ENCODE measurements around the gene TMEM238. TPM values are rescaled to one million over a fixed set of nuclear protein-coding genes. Genes with fewer than 3 reads are reported as not detected.

Gene TMEM238
- total and polyA plus RNA-seq, 4 donors, result 0.08 to 0.54 (median 0.47) TPM

DNA sequence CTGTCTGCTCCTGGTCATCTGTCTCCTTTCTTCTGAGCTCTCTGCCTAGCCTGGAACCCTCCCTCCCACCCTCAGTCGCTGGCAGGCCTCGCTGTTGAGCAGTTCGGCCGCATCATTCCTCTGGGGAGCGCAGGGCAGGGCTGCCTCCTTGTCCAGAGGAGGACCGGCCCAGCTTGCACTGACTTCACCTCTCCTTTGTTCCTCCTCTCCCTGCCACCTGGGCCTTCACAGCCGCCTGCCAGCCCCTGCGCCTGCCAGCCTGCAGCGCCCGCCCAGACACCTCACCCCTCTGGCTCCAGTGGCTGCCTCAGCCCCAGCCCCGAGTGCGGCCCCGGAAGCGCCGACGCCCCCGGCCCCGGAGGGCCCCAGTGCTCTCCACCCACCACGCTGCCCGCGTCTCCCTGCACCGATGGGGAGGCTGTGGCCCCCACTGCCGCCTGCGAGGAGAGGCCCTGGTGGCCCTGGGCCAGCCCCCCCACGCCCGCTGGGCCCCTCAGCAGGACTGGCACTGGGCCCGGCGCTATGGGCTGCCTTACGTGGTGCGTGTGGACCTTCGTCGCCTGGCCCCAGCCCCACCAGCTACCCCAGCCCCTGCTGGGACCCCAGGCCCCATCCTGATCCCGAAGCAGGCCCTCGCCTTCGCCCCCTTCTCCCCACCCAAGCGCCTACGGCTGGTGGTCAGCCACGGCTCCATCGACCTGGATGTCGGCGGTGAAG lies 37.2 kb downstream of the TMEM238 start:
- Histone ChIP-seq H3K4me3 (ENCODE audit: low read depth in 1 of 3, low read length in 3 of 3) (no peak overlapping the region), H3K9me3 (ENCODE audit: control insufficient read depth in 4 of 4, low read length in 3 of 4) (no peaks in the 10 kb centered on the region), H3K9ac (ENCODE audit: low read depth in 1 of 2, low read length in 2 of 2) (no peak overlapping the region), H3K36me3 (ENCODE audit: control insufficient read depth in 4 of 4, insufficient read depth in 3 of 4, low read depth in 1 of 4, low read length in 3 of 4) (peaks cover 0 to 10% (median 1%) of the 10 kb centered on the region in 4 donors), H3K27ac (ENCODE audit: low read depth in 1 of 2, low read length in 2 of 2) (no peak overlapping the region), H3K4me1 (ENCODE audit: control insufficient read depth in 4 of 4, insufficient read depth in 4 of 4, low read length in 3 of 4) (no peaks in the 10 kb centered on the region), H3K27me3 (ENCODE audit: control insufficient read depth in 4 of 4, insufficient read depth in 4 of 4, low read length in 3 of 4) (peaks cover 0 to 3% (median 1%) of the 10 kb centered on the region in 4 donors)
- WGBS, result 96% methylated on average over 41 of the region's 41 CpGs
- TF ChIP-seq, protein P1, sequence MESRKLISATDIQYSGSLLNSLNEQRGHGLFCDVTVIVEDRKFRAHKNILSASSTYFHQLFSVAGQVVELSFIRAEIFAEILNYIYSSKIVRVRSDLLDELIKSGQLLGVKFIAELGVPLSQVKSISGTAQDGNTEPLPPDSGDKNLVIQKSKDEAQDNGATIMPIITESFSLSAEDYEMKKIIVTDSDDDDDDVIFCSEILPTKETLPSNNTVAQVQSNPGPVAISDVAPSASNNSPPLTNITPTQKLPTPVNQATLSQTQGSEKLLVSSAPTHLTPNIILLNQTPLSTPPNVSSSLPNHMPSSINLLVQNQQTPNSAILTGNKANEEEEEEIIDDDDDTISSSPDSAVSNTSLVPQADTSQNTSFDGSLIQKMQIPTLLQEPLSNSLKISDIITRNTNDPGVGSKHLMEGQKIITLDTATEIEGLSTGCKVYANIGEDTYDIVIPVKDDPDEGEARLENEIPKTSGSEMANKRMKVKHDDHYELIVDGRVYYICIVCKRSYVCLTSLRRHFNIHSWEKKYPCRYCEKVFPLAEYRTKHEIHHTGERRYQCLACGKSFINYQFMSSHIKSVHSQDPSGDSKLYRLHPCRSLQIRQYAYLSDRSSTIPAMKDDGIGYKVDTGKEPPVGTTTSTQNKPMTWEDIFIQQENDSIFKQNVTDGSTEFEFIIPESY (IDR thresholded peaks at IDR 0.05), result no peak
- TF ChIP-seq, protein P2, sequence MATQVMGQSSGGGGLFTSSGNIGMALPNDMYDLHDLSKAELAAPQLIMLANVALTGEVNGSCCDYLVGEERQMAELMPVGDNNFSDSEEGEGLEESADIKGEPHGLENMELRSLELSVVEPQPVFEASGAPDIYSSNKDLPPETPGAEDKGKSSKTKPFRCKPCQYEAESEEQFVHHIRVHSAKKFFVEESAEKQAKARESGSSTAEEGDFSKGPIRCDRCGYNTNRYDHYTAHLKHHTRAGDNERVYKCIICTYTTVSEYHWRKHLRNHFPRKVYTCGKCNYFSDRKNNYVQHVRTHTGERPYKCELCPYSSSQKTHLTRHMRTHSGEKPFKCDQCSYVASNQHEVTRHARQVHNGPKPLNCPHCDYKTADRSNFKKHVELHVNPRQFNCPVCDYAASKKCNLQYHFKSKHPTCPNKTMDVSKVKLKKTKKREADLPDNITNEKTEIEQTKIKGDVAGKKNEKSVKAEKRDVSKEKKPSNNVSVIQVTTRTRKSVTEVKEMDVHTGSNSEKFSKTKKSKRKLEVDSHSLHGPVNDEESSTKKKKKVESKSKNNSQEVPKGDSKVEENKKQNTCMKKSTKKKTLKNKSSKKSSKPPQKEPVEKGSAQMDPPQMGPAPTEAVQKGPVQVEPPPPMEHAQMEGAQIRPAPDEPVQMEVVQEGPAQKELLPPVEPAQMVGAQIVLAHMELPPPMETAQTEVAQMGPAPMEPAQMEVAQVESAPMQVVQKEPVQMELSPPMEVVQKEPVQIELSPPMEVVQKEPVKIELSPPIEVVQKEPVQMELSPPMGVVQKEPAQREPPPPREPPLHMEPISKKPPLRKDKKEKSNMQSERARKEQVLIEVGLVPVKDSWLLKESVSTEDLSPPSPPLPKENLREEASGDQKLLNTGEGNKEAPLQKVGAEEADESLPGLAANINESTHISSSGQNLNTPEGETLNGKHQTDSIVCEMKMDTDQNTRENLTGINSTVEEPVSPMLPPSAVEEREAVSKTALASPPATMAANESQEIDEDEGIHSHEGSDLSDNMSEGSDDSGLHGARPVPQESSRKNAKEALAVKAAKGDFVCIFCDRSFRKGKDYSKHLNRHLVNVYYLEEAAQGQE (IDR thresholded peaks at IDR 0.05), result no peak
- TF ChIP-seq YY1 (IDR thresholded peaks at IDR 0.05) (no peak), JUND (IDR thresholded peaks at IDR 0.05) (no peak)
- TF ChIP-seq, protein P3, sequence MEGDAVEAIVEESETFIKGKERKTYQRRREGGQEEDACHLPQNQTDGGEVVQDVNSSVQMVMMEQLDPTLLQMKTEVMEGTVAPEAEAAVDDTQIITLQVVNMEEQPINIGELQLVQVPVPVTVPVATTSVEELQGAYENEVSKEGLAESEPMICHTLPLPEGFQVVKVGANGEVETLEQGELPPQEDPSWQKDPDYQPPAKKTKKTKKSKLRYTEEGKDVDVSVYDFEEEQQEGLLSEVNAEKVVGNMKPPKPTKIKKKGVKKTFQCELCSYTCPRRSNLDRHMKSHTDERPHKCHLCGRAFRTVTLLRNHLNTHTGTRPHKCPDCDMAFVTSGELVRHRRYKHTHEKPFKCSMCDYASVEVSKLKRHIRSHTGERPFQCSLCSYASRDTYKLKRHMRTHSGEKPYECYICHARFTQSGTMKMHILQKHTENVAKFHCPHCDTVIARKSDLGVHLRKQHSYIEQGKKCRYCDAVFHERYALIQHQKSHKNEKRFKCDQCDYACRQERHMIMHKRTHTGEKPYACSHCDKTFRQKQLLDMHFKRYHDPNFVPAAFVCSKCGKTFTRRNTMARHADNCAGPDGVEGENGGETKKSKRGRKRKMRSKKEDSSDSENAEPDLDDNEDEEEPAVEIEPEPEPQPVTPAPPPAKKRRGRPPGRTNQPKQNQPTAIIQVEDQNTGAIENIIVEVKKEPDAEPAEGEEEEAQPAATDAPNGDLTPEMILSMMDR (IDR thresholded peaks at IDR 0.05; ENCODE audit: low read depth, low read length, missing input control), result no peak
- DNase-seq (ENCODE audit: low spot score), result no peak

DNA sequence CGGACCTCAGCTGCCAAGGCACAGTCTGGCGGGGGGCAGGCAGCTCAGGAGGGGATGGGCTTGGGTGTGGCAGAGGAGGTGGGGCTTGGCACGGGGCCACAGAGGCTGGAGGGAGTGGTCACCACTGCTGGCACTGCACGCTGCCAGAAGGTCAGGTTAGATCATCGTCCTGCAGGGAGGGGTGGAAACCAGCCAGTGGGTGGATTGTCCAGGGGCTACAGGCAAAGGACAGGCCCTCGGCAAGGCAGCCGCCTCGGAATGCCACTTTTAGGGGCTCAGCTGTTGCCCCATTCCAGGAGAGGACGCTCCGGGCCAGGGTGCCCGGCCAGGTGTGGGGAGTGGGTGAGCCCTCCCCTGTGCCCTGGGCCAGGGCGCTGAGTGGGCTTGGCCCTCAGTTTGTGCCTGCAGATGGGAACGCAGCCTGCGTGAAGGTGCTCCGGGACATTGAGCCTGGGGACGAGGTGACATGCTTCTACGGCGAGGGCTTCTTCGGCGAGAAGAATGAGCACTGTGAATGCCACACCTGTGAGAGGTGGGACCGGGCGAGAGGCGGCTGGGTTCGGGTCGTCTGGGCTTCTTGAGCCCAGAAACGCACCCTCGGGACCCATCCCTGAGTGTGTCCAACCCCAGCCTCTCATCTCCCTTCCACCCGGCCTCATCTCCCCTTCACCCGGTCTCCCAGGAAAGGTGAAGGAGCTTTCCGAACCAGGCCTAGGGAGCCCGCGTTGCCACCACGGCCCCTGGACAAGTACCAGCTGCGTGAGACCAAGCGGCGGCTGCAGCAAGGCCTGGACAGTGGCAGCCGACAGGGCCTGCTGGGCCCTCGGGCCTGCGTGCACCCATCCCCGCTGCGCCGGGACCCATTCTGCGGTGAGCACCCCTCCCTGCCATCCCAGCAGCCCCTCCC lies 38.0 kb downstream of the TMEM238 start:
- Histone ChIP-seq H3K27me3 (ENCODE audit: control insufficient read depth in 4 of 4, insufficient read depth in 4 of 4, low read length in 3 of 4) (no peaks in the 10 kb centered on the region), H3K4me3 (ENCODE audit: low read depth in 1 of 3, low read length in 3 of 3) (no peak overlapping the region), H3K36me3 (ENCODE audit: control insufficient read depth in 4 of 4, insufficient read depth in 3 of 4, low read depth in 1 of 4, low read length in 3 of 4) (peaks cover 0 to 10% (median 1%) of the 10 kb centered on the region in 4 donors), H3K9ac (ENCODE audit: low read depth in 1 of 2, low read length in 2 of 2) (no peak overlapping the region), H3K4me1 (ENCODE audit: control insufficient read depth in 4 of 4, insufficient read depth in 4 of 4, low read length in 3 of 4) (peaks cover 0 to under 1% (median 0%) of the 10 kb centered on the region in 4 donors), H3K27ac (ENCODE audit: low read depth in 1 of 2, low read length in 2 of 2) (no peak overlapping the region), H3K9me3 (ENCODE audit: control insufficient read depth in 4 of 4, low read length in 3 of 4) (no peaks in the 10 kb centered on the region)
- 89% methylated on average over 43 of the region's 43 CpGs for WGBS
- TF ChIP-seq RAD21 (IDR thresholded peaks at IDR 0.05), result no peak
- no peak for TF ChIP-seq TAF1 (conservative IDR thresholded peaks at IDR 0.05)
- no peak for TF ChIP-seq FOXA2 (IDR thresholded peaks at IDR 0.05)
- TF ChIP-seq NR2F2 (IDR thresholded peaks at IDR 0.05), result no peak
- no peak for TF ChIP-seq EGR1 (IDR thresholded peaks at IDR 0.05; ENCODE audit: low read depth in 2 of 2)
- no peak for TF ChIP-seq GABPA (IDR thresholded peaks at IDR 0.05 in 1 of 2, conservative IDR thresholded peaks at IDR 0.05 in 1 of 2)
- TF ChIP-seq, protein P1 (IDR thresholded peaks at IDR 0.05), result no peak
- no peak for TF ChIP-seq HNF4A (conservative IDR thresholded peaks at IDR 0.05)
- no peak for TF ChIP-seq ATF3 (IDR thresholded peaks at IDR 0.05)
- TF ChIP-seq, protein P2 (IDR thresholded peaks at IDR 0.05), result no peak
- no peak for TF ChIP-seq JUND (IDR thresholded peaks at IDR 0.05)
- peak; percentile 90 for DNase-seq (ENCODE audit: low spot score)
